Stimulated activated CD8-positive, alpha-beta memory T cell treated with anti-CD3 and anti-CD28 coated beads, Interleukin-15, amount 100 ng/mL, for 48 hours (primary cell): Measurements from ENCODE around the gene ZSWIM4.
A peak's percentile ranks its signal among the peaks of the same experiment; 100 is the strongest.

Experiments used
- DNase-seq, 2 donors: peaks; one replicate each; pipeline ENCODE4 v3.0.0-alpha.2; 2020; ENCODE audit warnings: low read depth in 2 of 2

The ZSWIM4 gene

GRCh38 chr19:13808856-13809255, 13.6 kb downstream of the ZSWIM4 start:
- DNase-seq = no peak

- no peak for DNase-seq
Observed at GRCh38 chr19:13812544-13812943, 17.3 kb downstream of the ZSWIM4 start.

- no peak for DNase-seq
Observed at GRCh38 chr19:13813147-13813546, 17.9 kb downstream of the ZSWIM4 start.

GRCh38 chr19:13814550-13814949, 19.3 kb downstream of the ZSWIM4 start:
- no peak for DNase-seq

- DNase-seq = no peak
Observed at GRCh38 chr19:13817018-13817614, 21.9 kb downstream of the ZSWIM4 start.

- no peak for DNase-seq
Observed at GRCh38 chr19:13817615-13818371, 22.6 kb downstream of the ZSWIM4 start.

GRCh38 chr19:13819238-13819637, 24.0 kb downstream of the ZSWIM4 start:
- no peak for DNase-seq

GRCh38 chr19:13821292-13821691, 26.0 kb downstream of the ZSWIM4 start:
- no peak for DNase-seq

- DNase-seq = no peak
Observed at GRCh38 chr19:13823256-13823655, 28.0 kb downstream of the ZSWIM4 start.

GRCh38 chr19:13823901-13824300, 28.7 kb downstream of the ZSWIM4 start:
- no peak for DNase-seq

GRCh38 chr19:13824703-13825102, 29.5 kb downstream of the ZSWIM4 start:
- DNase-seq = no peak

GRCh38 chr19:13825489-13826441, 30.5 kb downstream of the ZSWIM4 start:
- no peak for DNase-seq

GRCh38 chr19:13826652-13827235, 31.5 kb downstream of the ZSWIM4 start:
- DNase-seq = no peak

- DNase-seq = no peak
Observed at GRCh38 chr19:13827656-13828055, 32.4 kb downstream of the ZSWIM4 start.

GRCh38 chr19:13830114-13830740, 35.0 kb downstream of the ZSWIM4 start:
- DNase-seq = no peak

GRCh38 chr19:13830741-13831536, 35.7 kb downstream of the ZSWIM4 start:
- DNase-seq = no peak

- no peak for DNase-seq
Observed at GRCh38 chr19:13831537-13832467, 36.6 kb downstream of the ZSWIM4 start.

GRCh38 chr19:13833330-13834243, 38.3 kb downstream of the ZSWIM4 start:
- DNase-seq = peak; percentile 89 to 90
